NK-92 treated with Interleukin-12 subunit alpha and Interleukin-12 subunit beta, amount 100 ng/mL, for 24 hours (cell line): ENCODE data around the gene NOP9.

Experiments used
- DNase-seq: peaks from one replicate; lab custom pipeline; 2025; lab: John Stamatoyannopoulos, UW

Gene NOP9

DNA sequence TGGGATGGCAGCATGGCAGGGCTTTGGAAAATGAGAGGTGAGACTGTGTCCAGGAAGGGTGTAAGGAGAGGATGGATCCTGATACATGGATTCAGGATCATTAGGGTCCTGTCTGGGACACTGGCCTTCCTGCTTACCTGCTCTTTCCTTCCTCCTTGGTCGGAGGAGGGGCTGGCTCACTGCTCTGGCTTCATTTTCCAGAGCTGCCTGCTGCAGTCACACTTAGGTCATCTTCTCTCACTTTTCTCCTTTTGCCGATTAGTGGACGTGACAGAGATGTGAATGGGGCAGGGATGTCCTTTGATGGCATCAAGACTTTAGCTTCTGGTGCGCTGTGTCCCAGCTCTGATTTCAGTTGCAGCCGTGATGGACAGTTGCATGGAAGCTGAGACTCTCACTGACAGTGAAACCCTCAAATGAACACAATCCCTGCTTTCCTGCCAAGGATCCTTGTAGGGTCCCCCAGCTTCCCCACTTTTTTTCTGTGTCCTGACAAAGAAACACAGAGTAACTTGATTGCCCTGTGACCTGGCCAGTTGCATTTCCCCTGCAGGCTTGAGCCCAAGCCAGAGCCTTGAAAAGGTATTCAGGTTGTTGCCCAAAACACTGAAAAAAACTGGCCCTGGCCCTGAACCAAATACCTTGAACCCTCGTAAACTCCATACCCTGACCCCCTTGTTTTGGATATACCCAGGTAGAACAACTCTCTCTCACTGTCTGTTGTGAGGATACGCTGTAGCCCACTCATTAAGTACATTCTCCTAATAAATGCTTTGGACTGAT, 8.9 kb downstream of the NOP9 start:
- no peak for DNase-seq

DNA sequence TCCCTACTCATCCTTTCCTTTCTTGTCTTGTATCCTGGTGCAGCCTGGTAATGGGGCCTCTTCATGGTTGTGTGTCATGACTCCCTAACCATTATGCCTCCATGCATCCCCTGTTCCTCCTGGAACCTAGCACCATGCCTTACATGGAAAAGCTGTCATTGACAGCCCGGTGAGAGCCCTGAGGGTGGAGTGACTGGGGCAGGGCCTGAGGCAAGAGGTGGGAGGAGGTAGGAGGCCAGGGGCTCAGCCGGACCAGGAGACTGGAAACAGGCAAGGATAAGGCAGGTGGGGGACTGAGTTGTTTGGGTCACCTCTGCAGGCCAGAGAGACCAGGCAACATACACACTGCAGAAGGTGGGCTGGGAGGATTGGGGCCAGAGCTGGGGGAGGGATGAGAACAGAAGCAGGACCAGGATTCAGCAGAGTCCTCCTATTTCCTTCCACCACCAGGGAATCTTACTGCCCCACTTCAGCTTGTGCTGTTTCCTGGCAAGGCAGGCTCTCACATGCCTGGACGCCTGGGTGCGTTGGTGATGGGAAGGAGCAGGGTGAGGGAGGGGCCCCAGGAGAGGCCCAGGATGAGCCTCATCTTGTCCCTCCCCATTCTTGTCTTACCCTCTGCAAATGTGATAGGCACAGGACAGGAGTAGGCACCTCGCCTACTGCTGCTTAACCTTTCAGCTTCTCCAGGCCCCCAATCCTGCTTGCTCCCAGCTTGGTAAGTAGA, 10.1 kb downstream of the NOP9 start, which contains the start of gene LTB4R2:
TSS of gene LTB4R2 (plus strand) at position 603 of the 727 bp plus-strand sequence. CDS start 525 bp downstream, outside the sequence.
- no peak for DNase-seq

DNA sequence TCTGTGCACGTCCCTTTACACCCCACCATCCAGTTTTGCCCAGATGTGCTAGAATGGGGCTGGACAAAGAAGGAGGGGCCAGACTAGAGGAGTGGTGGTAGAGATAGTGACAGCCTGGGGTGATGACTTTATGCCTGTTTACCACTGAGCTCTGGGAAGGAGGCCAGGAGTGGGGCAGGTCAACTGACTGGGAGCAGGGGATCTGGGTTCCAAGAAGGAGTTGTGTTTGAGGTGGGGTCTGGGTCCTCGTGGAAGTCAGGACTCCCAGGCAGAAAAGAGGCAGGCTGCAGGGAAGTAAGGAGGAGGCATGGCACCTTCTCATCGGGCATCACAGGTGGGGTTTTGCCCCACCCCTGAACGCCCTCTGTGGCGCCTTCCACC, 10.6 kb downstream of the NOP9 start:
- no peak for DNase-seq

GRCh38 chr14:24310646-24311604, 11.3 kb downstream of the NOP9 start, which contains the start of gene LTB4R:
Gene LTB4R, plus strand, starts transcription at chr14:24311502. Its CDS starts 4,150 bp downstream, at chr14:24315652.
- DNase-seq = no peak

GRCh38 chr14:24311837-24312615, 12.4 kb downstream of the NOP9 start:
- no peak for DNase-seq

- no peak for DNase-seq
Measured at GRCh38 chr14:24312736-24313507, 13.3 kb downstream of the NOP9 start.

DNA sequence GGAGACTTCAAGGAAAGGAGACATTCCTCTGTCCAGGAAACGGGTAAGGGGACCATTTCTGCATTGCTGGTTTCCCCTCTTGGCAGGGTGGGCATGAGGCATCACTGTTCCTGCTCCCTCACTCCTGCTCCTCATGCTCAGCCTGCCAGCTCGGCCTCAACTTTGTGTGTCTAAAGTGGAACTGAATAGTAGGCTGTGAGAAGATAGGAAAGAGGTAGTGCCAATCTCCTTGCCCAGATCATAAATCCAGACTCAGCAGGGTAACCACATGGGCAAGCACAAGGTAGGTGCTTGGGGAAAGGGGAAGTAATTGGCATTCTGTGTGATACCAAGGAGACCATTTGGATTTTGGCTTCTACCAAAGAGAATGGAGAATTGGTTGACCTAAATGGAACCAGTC, 14.3 kb downstream of the NOP9 start:
- no peak for DNase-seq

DNA sequence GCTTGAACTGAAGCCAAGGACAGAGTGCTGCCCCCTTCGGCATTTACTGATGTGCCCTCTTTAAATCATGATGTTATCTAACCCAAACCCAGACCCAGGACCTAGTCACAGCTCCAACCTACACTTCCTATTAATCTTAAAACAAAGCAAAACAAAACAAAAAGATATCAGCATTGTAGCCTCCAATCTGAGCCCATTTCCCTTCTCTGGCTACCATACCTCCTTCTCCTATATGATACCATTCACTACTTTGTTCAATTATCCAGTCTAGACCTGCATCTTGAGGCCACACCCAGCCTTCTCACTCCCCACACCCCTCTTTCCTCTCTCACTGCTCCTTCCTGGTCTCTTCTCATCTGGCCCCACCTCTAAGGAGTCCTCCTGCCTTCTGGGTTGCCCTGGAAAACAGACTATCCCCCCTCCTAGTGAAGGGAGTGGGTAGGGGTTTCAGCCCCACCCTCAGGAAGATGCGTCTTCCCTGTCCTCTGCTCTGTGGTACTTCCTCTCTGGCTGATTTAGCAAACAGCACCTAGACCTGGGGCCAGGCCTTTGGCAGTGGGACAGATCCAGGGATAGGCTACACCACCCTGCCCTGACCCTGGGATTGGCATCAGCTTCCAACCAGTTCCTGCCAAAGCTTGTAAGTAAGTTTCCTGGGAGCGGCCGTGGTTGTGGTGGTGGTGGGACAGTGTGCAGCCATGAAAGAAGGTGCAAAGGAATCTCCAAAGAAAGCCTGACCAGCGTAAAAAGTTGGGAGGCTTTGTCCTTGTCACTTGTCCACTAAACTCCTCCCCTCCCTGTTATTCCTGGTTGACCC, 14.9 kb downstream of the NOP9 start:
- no peak for DNase-seq

DNA sequence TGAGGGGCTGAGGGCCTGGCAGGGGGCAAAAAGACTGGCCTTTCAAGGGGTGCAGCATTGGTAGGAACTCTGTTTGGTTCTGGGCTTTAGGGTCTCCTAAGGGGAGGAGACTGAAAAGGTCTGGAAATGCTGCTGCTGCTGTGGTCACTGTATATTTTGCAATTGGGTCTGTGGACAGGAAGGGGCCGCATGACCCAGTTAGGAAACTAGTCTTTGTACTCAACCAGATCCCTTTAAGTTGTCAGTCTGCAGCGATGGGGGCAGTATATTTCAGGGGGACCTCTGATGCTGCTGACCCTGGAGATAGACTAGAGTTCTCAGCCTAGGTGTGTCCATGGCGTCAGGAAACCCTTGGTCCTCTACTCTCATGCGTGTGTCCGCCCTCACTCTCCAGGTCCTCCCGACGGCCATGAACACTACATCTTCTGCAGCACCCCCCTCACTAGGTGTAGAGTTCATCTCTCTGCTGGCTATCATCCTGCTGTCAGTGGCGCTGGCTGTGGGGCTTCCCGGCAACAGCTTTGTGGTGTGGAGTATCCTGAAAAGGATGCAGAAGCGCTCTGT, 15.7 kb downstream of the NOP9 start:
- DNase-seq = no peak

DNA sequence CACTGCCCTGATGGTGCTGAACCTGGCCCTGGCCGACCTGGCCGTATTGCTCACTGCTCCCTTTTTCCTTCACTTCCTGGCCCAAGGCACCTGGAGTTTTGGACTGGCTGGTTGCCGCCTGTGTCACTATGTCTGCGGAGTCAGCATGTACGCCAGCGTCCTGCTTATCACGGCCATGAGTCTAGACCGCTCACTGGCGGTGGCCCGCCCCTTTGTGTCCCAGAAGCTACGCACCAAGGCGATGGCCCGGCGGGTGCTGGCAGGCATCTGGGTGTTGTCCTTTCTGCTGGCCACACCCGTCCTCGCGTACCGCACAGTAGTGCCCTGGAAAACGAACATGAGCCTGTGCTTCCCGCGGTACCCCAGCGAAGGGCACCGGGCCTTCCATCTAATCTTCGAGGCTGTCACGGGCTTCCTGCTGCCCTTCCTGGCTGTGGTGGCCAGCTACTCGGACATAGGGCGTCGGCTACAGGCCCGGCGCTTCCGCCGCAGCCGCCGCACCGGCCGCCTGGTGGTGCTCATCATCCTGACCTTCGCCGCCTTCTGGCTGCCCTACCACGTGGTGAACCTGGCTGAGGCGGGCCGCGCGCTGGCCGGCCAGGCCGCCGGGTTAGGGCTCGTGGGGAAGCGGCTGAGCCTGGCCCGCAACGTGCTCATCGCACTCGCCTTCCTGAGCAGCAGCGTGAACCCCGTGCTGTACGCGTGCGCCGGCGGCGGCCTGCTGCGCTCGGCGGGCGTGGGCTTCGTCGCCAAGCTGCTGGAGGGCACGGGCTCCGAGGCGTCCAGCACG, 16.4 kb downstream of the NOP9 start:
- DNase-seq = no peak

GRCh38 chr14:24316597-24316950, 16.9 kb downstream of the NOP9 start:
- DNase-seq = no peak

DNA sequence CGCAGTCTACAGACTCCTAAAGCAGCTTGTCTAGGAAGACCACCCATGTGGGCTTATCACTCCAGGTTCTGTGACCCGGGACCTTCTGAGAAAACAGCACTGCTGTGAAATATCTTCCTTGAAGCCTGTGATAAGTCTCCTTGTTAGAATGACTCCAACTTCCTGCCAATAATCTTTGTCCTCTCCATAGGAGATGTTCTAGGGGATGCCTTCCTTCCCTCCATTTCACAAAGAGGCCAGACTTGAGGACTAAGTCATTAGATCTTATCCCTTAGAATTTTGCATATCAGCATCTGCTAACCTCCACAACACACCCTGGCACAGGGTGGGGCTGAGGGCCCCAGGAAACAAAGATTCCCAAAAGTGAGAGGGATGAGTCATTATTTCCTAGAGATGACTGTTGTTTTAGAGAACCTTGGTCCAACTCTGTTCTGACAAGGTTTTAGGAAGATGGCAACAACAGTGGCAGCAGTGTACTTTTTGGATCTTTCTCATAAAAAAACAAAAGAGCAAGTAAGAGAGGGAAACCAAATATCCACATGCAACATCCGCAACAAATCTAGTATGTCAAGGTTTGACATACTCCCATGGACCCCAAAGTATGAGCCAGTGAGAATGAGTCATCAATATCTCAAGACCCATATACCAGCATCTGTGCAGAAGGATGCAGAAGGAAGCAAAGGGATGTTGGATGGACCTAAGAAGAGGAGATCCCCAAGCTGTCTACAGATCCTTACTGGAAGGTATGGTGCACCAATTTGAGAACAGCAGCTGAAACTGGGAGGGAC, 17.7 kb downstream of the NOP9 start:
- DNase-seq = no peak

DNA sequence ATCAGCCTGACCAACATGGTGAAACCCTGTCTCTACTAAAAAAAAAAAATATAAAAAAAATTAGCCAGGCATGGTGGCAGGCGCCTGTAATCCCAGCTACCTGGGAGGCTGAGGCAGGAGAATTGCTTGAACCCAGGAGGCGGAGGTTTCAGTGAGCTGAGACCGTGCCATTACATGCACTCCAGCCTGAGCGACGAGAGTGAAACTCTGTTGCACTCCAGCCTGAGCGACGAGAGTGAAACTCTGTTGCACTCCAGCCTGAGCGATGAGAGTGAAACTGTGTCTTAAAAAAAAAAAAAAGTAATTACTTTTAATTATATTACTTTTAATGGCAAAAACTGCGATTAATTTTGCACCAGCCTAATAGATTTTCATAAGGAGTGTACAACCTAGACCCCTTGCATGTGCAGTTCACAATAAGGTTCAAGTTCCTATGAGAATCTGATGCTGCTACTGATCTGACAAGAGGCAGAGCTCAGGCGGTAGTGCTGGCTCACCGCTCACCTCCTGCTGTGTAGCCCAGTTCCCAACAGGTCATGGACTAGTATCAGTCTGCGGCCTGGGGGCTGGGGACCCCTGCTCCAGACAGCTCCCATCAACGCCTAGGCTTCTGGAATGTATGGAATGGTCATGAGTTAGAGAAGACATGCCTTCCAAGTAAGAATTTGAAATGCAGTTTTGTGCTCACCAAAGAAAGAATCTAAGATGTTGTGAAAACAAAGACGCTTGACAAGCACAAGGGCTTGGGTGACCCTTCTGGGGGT, 21.7 kb downstream of the NOP9 start:
- DNase-seq = no peak

- no peak for DNase-seq
Measured at GRCh38 chr14:24322672-24323071, 23.0 kb downstream of the NOP9 start.

DNA sequence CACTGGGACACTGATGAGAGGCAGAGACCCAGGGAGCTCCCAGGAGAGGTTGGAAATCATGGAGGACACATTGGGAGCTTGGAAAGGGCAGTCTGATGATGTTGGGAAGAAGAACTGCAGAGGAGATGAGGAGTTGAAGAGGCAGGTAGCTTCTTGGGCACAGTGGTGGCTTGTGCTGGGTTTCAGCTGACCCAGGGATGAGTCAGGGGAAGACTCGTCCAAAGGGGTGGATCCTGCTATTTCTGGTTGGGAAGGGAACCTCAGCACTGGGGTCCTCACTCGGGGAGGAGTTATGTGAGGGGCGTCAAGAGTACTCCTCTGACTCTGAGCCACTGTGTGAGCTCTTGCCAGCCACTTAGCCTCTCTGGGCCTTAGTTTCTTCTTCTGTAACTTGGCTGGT, 23.7 kb downstream of the NOP9 start:
- DNase-seq = no peak

DNA sequence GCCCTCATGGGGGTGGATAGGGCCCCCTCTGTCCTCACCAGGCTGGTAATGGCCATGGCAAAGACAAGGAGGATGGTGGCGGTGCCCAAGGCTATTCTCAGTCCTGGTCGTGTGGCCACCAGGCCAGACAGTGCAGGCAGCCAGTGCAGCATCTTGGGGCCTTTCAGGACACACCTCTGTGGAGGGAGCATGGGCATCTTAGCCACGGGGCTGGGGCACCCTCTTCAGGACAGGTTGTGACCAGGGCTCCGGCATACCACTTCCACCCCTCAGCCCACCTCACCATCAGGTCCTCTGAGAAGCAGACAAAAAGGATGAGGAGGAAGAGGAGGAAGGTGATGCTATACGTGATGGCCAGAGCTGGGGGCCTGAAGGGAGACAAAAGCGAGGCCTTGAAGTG, 24.4 kb downstream of the NOP9 start:
- no peak for DNase-seq

- DNase-seq = no peak
Measured at GRCh38 chr14:24325041-24325530, 25.4 kb downstream of the NOP9 start.
